A549 (cell line): ENCODE data around the gene ZBED6. TPM values are rescaled to one million over a fixed set of nuclear protein-coding genes. Genes with fewer than 3 reads are reported as not detected.
A peak's percentile ranks its signal among the peaks of the same experiment; 100 is the strongest.

Source experiments
- CBX8 ChIP-seq: fragments of 200-600 bp; sonication (generic); IDR thresholded peaks from 2 replicates; pipeline ENCODE4 v1.6.1; 2016
- CEBPB ChIP-seq, 2 experiments: fragments of >200 bp in 1 of 2; sonication (Bioruptor Twin) in 1 of 2; formaldehyde crosslinking in 1 of 2; IDR thresholded peaks; 2 replicates each; pipeline ENCODE4 v1.6.1; 2012 to 2016
- EHF ChIP-seq: fragments of 250-450 bp; sonication (Bioruptor Pico); IDR thresholded peaks from 2 replicates; pipeline ENCODE4 v1.5.0; 2020; ENCODE audit warnings: mild to moderate bottlenecking
- GATA3 ChIP-seq: IDR thresholded peaks from 2 replicates; pipeline ENCODE4 v1.6.1; 2012; ENCODE audit warnings: borderline replicate concordance
- HOXA7 ChIP-seq: fragments of 250-450 bp; sonication (Bioruptor Pico); IDR thresholded peaks from 2 replicates; pipeline ENCODE4 v1.5.0; 2020; ENCODE audit warnings: mild to moderate bottlenecking, moderate library complexity
- HOXB5 ChIP-seq: fragments of 250-450 bp; sonication (Bioruptor Pico); IDR thresholded peaks from 2 replicates; pipeline ENCODE4 v1.5.0; 2020; ENCODE audit warnings: mild to moderate bottlenecking, moderate library complexity
- JUN ChIP-seq, 2 experiments: fragments of >200 bp; sonication (Bioruptor Twin); formaldehyde crosslinking; IDR thresholded peaks; 2 replicates in 1 of 2; 3 replicates in 1 of 2; pipeline ENCODE4 v1.6.1; 2016 to 2017
- JUNB ChIP-seq: fragments of >200 bp; sonication (Bioruptor Twin); formaldehyde crosslinking; IDR thresholded peaks from 2 replicates; pipeline ENCODE4 v1.6.1; 2016
- KDM1A ChIP-seq: fragments of 200-600 bp; sonication (generic); IDR thresholded peaks from 2 replicates; pipeline ENCODE4 v1.6.1; 2016; ENCODE audit warnings: low read depth, mild to moderate bottlenecking
- KDM5A ChIP-seq: fragments of 200-600 bp; sonication (generic); IDR thresholded peaks from 2 replicates; pipeline ENCODE4 v1.6.1; 2016; ENCODE audit warnings: antibody characterized with exemption, mild to moderate bottlenecking
- MAFK ChIP-seq: fragments of 450-650 bp; IDR thresholded peaks from 2 replicates; pipeline ENCODE4 v1.6.1; 2014; ENCODE audit not compliant: partially characterized antibody
- MYC ChIP-seq: IDR thresholded peaks from 2 replicates; pipeline ENCODE4 v1.6.1; 2012; ENCODE audit warnings: mild to moderate bottlenecking, inconsistent platforms, low read length, improper control_type of control experiment, borderline replicate concordance
- NFE2L2 ChIP-seq: fragments of 150-350 bp; conservative IDR thresholded peaks from 2 replicates; pipeline ENCODE4 v1.6.1; 2014; ENCODE audit warnings: low read length
- NPAS2 ChIP-seq: fragments of 250-450 bp; sonication (Bioruptor Pico); IDR thresholded peaks from 2 replicates; pipeline ENCODE4 v1.8.0; 2022; ENCODE audit warnings: mild to moderate bottlenecking, moderate library complexity, borderline replicate concordance
- NR3C1 ChIP-seq: fragments of >200 bp; sonication (Bioruptor Twin); formaldehyde crosslinking; IDR thresholded peaks from 3 replicates; pipeline ENCODE4 v1.6.1; 2017
- POLR2A ChIP-seq: IDR thresholded peaks from 2 replicates; pipeline ENCODE4 v1.6.1; 2012; ENCODE audit warnings: mild to moderate bottlenecking, low read length
- SMC3 ChIP-seq: fragments of >200 bp; sonication (Bioruptor Twin); formaldehyde crosslinking; IDR thresholded peaks from 3 replicates; pipeline ENCODE4 v1.6.1; 2018; ENCODE audit warnings: inconsistent platforms
- SREBF2 ChIP-seq: fragments of 450-650 bp; IDR thresholded peaks from 2 replicates; pipeline ENCODE4 v1.6.1; 2014; ENCODE audit warnings: mild to moderate bottlenecking, moderate library complexity
- ZFP36 ChIP-seq: fragments of 450-650 bp; IDR thresholded peaks from 2 replicates; pipeline ENCODE4 v1.6.1; 2014; ENCODE audit warnings: borderline replicate concordance; ENCODE audit not compliant: partially characterized antibody
- ZNF302 ChIP-seq: fragments of 250-450 bp; sonication (Bioruptor Pico); IDR thresholded peaks from 2 replicates; pipeline ENCODE4 v1.9.0; 2021; ENCODE audit warnings: inconsistent platforms, mild to moderate bottlenecking, moderate library complexity
- polyA plus RNA-seq, 4 experiments: library from polyadenylated mRNA; depleted of rRNA in 3 of 4; stranded (reverse); fragments of >200 nt; fragmentation: RNase III in 1 of 4; extraction: RNeasy Plus Mini Kit Qiagen cat#74134 plus additional on column Dnase treatment in 1 of 4; gene quantifications; 2 replicates in 3 of 4; 3 replicates in 1 of 4; pipeline ENCODE4 v1.2.3, GENCODE V29; 2011 to 2017
- TF ChIP-seq, protein P1 (sequence below): fragments of 250-450 bp; sonication (Bioruptor Pico); IDR thresholded peaks from 2 replicates; pipeline ENCODE4 v1.5.0; 2020; ENCODE audit warnings: low read depth, mild to moderate bottlenecking, moderate library complexity
- TF ChIP-seq, protein P2 (sequence below): IDR thresholded peaks from 2 replicates; pipeline ENCODE4 v1.6.1; 2012
- TF ChIP-seq, protein P3 (sequence below): fragments of 150-350 bp; IDR thresholded peaks from 2 replicates; pipeline ENCODE4 v1.6.1; 2014; ENCODE audit warnings: low read depth, mild to moderate bottlenecking, low read length
- TF ChIP-seq, protein P4 (sequence below): fragments of 200-600 bp; sonication (generic); IDR thresholded peaks from 2 replicates; pipeline ENCODE4 v1.6.1; 2016; ENCODE audit warnings: antibody characterized with exemption, mild to moderate bottlenecking, moderate library complexity
- TF ChIP-seq, protein P5 (sequence below): IDR thresholded peaks from 2 replicates; pipeline ENCODE4 v1.6.1; 2012
- TF ChIP-seq, protein P6 (sequence below): IDR thresholded peaks from 2 replicates; pipeline ENCODE4 v1.6.1; 2012; ENCODE audit warnings: low read depth, borderline replicate concordance

Gene ZBED6
- polyA plus RNA-seq, 2 of the 4 experiments (the other 2 are of a cell fraction): 1.7 to 10.6 TPM

DNA sequence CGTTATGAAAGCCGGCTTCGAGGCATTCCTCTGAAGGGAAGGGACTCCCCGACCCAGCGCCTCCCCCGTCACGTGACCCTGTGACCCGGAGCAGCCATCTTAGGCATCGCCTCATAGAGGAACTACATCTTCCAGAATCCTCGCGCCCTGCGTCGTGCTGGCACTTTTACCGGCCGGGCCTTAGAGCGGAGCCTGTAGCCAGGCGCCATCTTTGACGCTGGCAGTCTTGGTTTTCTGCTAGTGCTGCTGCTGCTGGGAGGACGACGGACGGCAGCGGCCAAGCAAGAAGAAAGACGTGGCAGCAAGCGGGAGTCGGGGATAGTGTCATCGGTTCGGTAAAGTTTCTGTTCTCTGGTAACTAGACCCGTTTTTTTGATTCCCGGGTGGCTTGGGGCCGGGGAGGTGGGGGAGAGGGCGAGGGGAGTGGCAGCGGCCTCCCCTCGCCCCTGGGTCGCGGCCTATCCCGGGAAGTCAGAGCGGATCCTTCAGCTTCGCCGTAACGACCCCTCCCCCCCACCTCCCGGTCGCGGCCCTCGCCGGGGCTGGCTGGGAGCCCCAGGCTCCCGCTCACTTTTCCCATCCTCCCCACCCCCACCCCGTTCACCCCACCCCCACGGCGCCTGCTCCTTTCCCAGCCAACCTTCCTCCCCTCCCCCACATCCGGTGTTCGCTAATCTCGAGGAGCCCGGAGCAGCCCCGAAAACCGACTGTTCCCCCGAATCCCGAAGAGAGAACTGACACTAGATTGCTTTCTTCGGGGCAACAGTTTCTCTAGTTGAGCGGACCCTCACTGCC lies at the start of gene ZBED6, which contains the start of gene ZC3H11A (continued):
- TF ChIP-seq JUNB: no peak
- TF ChIP-seq JUN (IDR thresholded peaks at IDR 0.05): peak; percentile 71 to 88; a peak in 4 of 5 replicates
- TF ChIP-seq HOXA7 (CRISPR knock-in tag): no peak
- no peak for TF ChIP-seq SMC3
- no peak for TF ChIP-seq SREBF2
- TF ChIP-seq KDM1A: no peak
- TF ChIP-seq, protein P1, sequence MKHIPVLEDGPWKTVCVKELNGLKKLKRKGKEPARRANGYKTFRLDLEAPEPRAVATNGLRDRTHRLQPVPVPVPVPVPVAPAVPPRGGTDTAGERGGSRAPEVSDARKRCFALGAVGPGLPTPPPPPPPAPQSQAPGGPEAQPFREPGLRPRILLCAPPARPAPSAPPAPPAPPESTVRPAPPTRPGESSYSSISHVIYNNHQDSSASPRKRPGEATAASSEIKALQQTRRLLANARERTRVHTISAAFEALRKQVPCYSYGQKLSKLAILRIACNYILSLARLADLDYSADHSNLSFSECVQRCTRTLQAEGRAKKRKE (CRISPR knock-in tag): no peak
- TF ChIP-seq MAFK: no peak
- peak; percentile 52 for TF ChIP-seq POLR2A
- TF ChIP-seq, protein P2, sequence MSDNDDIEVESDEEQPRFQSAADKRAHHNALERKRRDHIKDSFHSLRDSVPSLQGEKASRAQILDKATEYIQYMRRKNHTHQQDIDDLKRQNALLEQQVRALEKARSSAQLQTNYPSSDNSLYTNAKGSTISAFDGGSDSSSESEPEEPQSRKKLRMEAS: peak; percentile 90
- TF ChIP-seq, protein P3, sequence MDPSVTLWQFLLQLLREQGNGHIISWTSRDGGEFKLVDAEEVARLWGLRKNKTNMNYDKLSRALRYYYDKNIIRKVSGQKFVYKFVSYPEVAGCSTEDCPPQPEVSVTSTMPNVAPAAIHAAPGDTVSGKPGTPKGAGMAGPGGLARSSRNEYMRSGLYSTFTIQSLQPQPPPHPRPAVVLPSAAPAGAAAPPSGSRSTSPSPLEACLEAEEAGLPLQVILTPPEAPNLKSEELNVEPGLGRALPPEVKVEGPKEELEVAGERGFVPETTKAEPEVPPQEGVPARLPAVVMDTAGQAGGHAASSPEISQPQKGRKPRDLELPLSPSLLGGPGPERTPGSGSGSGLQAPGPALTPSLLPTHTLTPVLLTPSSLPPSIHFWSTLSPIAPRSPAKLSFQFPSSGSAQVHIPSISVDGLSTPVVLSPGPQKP: no peak
- TF ChIP-seq ZFP36: no peak
- TF ChIP-seq NR3C1: no peak
- TF ChIP-seq, protein P4, sequence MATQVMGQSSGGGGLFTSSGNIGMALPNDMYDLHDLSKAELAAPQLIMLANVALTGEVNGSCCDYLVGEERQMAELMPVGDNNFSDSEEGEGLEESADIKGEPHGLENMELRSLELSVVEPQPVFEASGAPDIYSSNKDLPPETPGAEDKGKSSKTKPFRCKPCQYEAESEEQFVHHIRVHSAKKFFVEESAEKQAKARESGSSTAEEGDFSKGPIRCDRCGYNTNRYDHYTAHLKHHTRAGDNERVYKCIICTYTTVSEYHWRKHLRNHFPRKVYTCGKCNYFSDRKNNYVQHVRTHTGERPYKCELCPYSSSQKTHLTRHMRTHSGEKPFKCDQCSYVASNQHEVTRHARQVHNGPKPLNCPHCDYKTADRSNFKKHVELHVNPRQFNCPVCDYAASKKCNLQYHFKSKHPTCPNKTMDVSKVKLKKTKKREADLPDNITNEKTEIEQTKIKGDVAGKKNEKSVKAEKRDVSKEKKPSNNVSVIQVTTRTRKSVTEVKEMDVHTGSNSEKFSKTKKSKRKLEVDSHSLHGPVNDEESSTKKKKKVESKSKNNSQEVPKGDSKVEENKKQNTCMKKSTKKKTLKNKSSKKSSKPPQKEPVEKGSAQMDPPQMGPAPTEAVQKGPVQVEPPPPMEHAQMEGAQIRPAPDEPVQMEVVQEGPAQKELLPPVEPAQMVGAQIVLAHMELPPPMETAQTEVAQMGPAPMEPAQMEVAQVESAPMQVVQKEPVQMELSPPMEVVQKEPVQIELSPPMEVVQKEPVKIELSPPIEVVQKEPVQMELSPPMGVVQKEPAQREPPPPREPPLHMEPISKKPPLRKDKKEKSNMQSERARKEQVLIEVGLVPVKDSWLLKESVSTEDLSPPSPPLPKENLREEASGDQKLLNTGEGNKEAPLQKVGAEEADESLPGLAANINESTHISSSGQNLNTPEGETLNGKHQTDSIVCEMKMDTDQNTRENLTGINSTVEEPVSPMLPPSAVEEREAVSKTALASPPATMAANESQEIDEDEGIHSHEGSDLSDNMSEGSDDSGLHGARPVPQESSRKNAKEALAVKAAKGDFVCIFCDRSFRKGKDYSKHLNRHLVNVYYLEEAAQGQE: no peak
- TF ChIP-seq, protein P5, sequence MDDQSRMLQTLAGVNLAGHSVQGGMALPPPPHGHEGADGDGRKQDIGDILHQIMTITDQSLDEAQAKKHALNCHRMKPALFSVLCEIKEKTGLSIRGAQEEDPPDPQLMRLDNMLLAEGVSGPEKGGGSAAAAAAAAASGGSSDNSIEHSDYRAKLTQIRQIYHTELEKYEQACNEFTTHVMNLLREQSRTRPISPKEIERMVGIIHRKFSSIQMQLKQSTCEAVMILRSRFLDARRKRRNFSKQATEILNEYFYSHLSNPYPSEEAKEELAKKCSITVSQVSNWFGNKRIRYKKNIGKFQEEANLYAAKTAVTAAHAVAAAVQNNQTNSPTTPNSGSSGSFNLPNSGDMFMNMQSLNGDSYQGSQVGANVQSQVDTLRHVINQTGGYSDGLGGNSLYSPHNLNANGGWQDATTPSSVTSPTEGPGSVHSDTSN: no peak
- no peak for TF ChIP-seq NFE2L2
- TF ChIP-seq, protein P6, sequence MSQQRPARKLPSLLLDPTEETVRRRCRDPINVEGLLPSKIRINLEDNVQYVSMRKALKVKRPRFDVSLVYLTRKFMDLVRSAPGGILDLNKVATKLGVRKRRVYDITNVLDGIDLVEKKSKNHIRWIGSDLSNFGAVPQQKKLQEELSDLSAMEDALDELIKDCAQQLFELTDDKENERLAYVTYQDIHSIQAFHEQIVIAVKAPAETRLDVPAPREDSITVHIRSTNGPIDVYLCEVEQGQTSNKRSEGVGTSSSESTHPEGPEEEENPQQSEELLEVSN: peak; percentile 80
- TF ChIP-seq CBX8: no peak
- TF ChIP-seq HOXB5 (CRISPR knock-in tag): no peak
- no peak for TF ChIP-seq GATA3
- no peak for TF ChIP-seq KDM5A
- no peak for TF ChIP-seq MYC
- TF ChIP-seq ZNF302 (CRISPR knock-in tag): no peak
- TF ChIP-seq NPAS2 (CRISPR knock-in tag): no peak
- TF ChIP-seq EHF (CRISPR knock-in tag): no peak
- TF ChIP-seq CEBPB (IDR thresholded peaks at IDR 0.05): no peak
